HCT116 (cell line): ENCODE data around the gene CTSW. TPM values are rescaled to one million over a fixed set of nuclear protein-coding genes. Genes with fewer than 3 reads are reported as not detected.

ENCODE experiments used
- ATAC-seq: fragments of 200-7000 bp; cut with Tn5 transposase; 2 replicates; pipeline ENCODE4 v1.9.1; 2020; ENCODE audit warnings: mild to moderate bottlenecking, moderate library complexity
- BruUV-seq: library from RNA; stranded (reverse); fragments of 400-500 nt; replicated peaks from 2 replicates; lab custom pipeline; 2021; lab: Mats Ljungman, UMichigan
- CTCF ChIA-PET: fragments of 300-600 bp; sonication (Branson Sonifier 250); formaldehyde crosslinking; loops from one replicate; lab custom pipeline; 2021; ENCODE audit warnings: antibody characterized with exemption; lab: Charles Lee
- POLR2A ChIA-PET: fragments of 300-600, 350-600 bp; sonication (Branson Sonifier 250); formaldehyde crosslinking; loops from one replicate; lab custom pipeline; 2021; ENCODE audit warnings: antibody characterized with exemption; lab: Charles Lee
- RAD21 ChIA-PET, 2 experiments: fragments of 300-600 bp; sonication (Branson Sonifier 250); formaldehyde crosslinking; loops; one replicate each; lab custom pipeline; 2023; ENCODE audit warnings: low total read pairs in 2 of 2; ENCODE audit not compliant: uncharacterized antibody in 2 of 2, unreplicated experiment in 2 of 2, low non-redundant PET in 1 of 2; lab: Charles Lee
- DNase-seq: peaks from one replicate; pipeline ENCODE4 v3.0.0-alpha.2; 2010; ENCODE audit warnings: low read depth, low spot score
- H2AFZ ChIP-seq: fragments of 200-600 bp; shearing (Covaris generic), sonication (generic); 2 replicates; pipeline ENCODE4 v1.6.1; 2017; ENCODE audit warnings: low read depth, mixed run types, mixed read lengths, antibody characterized with exemption, low read length; ENCODE audit not compliant: poor library complexity, severe bottlenecking
- H3K27ac ChIP-seq: 2 replicates; pipeline ENCODE4 v1.5.1; 2012; ENCODE audit warnings: low read depth, low read length
- H3K27me3 ChIP-seq: fragments of 200-600 bp; sonication (generic); 2 replicates; pipeline ENCODE4 v1.6.1; 2016; ENCODE audit warnings: mixed run types, low read length, mixed read lengths; ENCODE audit not compliant: insufficient read depth
- H3K36me3 ChIP-seq, 2 experiments: fragments of 200-500 bp in 1 of 2; fragments of 200-600 bp in 1 of 2; sonication (Bioruptor generic) in 1 of 2; sonication (generic) in 1 of 2; 2 replicates each; pipeline versions ENCODE4 v1.5.1 to v1.6.1; 2014 to 2016; ENCODE audit warnings: low read length in 2 of 2, inconsistent platforms in 1 of 2, mixed read lengths in 1 of 2, mixed run types in 1 of 2; ENCODE audit not compliant: insufficient read depth in 2 of 2, control insufficient read depth in 1 of 2
- H3K4me1 ChIP-seq, 2 experiments: fragments of 200-600 bp in 1 of 2; sonication (generic) in 1 of 2; 2 replicates each; pipeline versions ENCODE4 v1.5.1 to v1.6.1; 2012 to 2017; ENCODE audit warnings: low read length in 2 of 2, inconsistent platforms in 1 of 2, mild to moderate bottlenecking in 1 of 2, mixed read lengths in 1 of 2, mixed run types in 1 of 2, moderate library complexity in 1 of 2; ENCODE audit not compliant: insufficient read depth in 2 of 2, control insufficient read depth in 1 of 2
- H3K4me2 ChIP-seq: fragments of 200-600 bp; sonication (generic); 2 replicates; pipeline ENCODE4 v1.6.1; 2017; ENCODE audit warnings: mixed run types, low read length, mixed read lengths
- H3K4me3 ChIP-seq, 2 experiments: fragments of 200-600 bp in 1 of 2; sonication (generic) in 1 of 2; replicated peaks in 1 of 2; 2 replicates each; pipeline ENCODE4 v1.5.1; 2011 to 2016; ENCODE audit warnings: low read length in 2 of 2, control low read depth in 1 of 2, low read depth in 1 of 2, mild to moderate bottlenecking in 1 of 2, mixed read lengths in 1 of 2, mixed run types in 1 of 2
- H3K79me2 ChIP-seq: fragments of 200-600 bp; sonication (generic); 2 replicates; pipeline ENCODE4 v1.6.1; 2017; ENCODE audit warnings: mild to moderate bottlenecking, mixed run types, low read length, moderate library complexity, mixed read lengths; ENCODE audit not compliant: insufficient read depth
- H3K9ac ChIP-seq: fragments of 200-600 bp; sonication (generic); 2 replicates; pipeline ENCODE4 v1.6.1; 2016; ENCODE audit warnings: low read length, mixed read lengths
- H3K9me2 ChIP-seq: fragments of 200-600 bp; sonication (generic), shearing (Covaris generic); 2 replicates; pipeline ENCODE4 v1.6.1; 2017; ENCODE audit warnings: mixed run types, mild to moderate bottlenecking, moderate library complexity; ENCODE audit not compliant: insufficient read depth
- H3K9me3 ChIP-seq, 2 experiments: fragments of 200-500 bp in 1 of 2; fragments of 200-600 bp in 1 of 2; sonication (Bioruptor generic) in 1 of 2; sonication (generic) in 1 of 2; 2 replicates each; pipeline ENCODE4 v1.6.1; 2014 to 2017; ENCODE audit warnings: low read length in 2 of 2, mixed read lengths in 2 of 2, inconsistent platforms in 1 of 2, low read depth in 1 of 2, mild to moderate bottlenecking in 1 of 2, mixed run types in 1 of 2, moderate library complexity in 1 of 2; ENCODE audit not compliant: control insufficient read depth in 1 of 2, insufficient read depth in 1 of 2
- H4K20me1 ChIP-seq: fragments of 200-600 bp; sonication (generic), shearing (Covaris generic); 2 replicates; pipeline ENCODE4 v1.6.1; 2017; ENCODE audit warnings: mixed run types, mild to moderate bottlenecking, moderate library complexity; ENCODE audit not compliant: insufficient read depth
- CBX3 ChIP-seq: IDR thresholded peaks from 2 replicates; pipeline ENCODE4 v1.6.1; 2012; ENCODE audit warnings: low read depth
- CEBPB ChIP-seq: IDR thresholded peaks from 2 replicates; pipeline ENCODE4 v1.6.1; 2012; ENCODE audit warnings: low read depth
- EGR1 ChIP-seq: IDR thresholded peaks from 2 replicates; pipeline ENCODE4 v1.6.1; 2012; ENCODE audit warnings: low read depth
- ELF1 ChIP-seq: IDR thresholded peaks from 2 replicates; pipeline ENCODE4 v1.6.1; 2012; ENCODE audit warnings: low read depth, borderline replicate concordance
- EZH2phosphoT487 ChIP-seq: fragments of 200-600 bp; IDR thresholded peaks from 2 replicates; pipeline ENCODE4 v1.6.1; 2018; ENCODE audit warnings: antibody characterized with exemption, borderline replicate concordance
- FOSL1 ChIP-seq: IDR thresholded peaks from 2 replicates; pipeline ENCODE4 v1.6.1; 2012; ENCODE audit warnings: low read depth
- MAX ChIP-seq: IDR thresholded peaks from 2 replicates; pipeline ENCODE4 v1.6.1; 2012
- POLR2A ChIP-seq: IDR thresholded peaks from 2 replicates; pipeline ENCODE4 v1.7.0; 2011; ENCODE audit warnings: borderline replicate concordance; ENCODE audit not compliant: insufficient read depth, insufficient read length; ENCODE audit errors: extremely low read depth
- RAD21 ChIP-seq: IDR thresholded peaks from 2 replicates; pipeline ENCODE4 v1.6.1; 2012; ENCODE audit warnings: low read depth, mild to moderate bottlenecking
- SP1 ChIP-seq: IDR thresholded peaks from 2 replicates; pipeline ENCODE4 v1.6.1; 2012; ENCODE audit warnings: low read depth
- SRF ChIP-seq: IDR thresholded peaks from 2 replicates; pipeline ENCODE4 v1.6.1; 2012; ENCODE audit warnings: low read depth
- TCF7L2 ChIP-seq: IDR thresholded peaks from 2 replicates; pipeline ENCODE4 v1.7.0; 2011; ENCODE audit warnings: borderline replicate concordance, inconsistent platforms; ENCODE audit not compliant: insufficient read depth, insufficient read length; ENCODE audit errors: extremely low read depth
- YY1 ChIP-seq: IDR thresholded peaks from 2 replicates; pipeline ENCODE4 v1.6.1; 2011; ENCODE audit warnings: low read length, low read depth, moderate library complexity, mild to moderate bottlenecking; ENCODE audit not compliant: insufficient replicate concordance; ENCODE audit errors: extremely low read depth
- ZNF274 ChIP-seq: fragments of 200-500 bp; sonication (Bioruptor generic); IDR thresholded peaks from 2 replicates; pipeline ENCODE4 v1.6.1; 2014; ENCODE audit warnings: mild to moderate bottlenecking, low read depth, low read length, inconsistent platforms
- intact Hi-C: fragments of 100-400 bp; cut with micrococcal nuclease; formaldehyde crosslinking; loops from 2 replicates; pipeline ENCODE4 v1.10.0; 2022
- total RNA-seq: library from RNA; stranded (reverse); gene quantifications from one replicate; pipeline ENCODE4 v1.2.1, GENCODE V29; 2021; ENCODE audit not compliant: unreplicated experiment
- TF ChIP-seq, protein P1 (sequence below), 3 experiments: fragments of 200-600 bp in 1 of 3; sonication (generic) in 1 of 3; IDR thresholded peaks in 2 of 3; conservative IDR thresholded peaks in 1 of 3; 2 replicates each; pipeline ENCODE4 v1.5.1; 2012 to 2017; ENCODE audit warnings: low read depth in 2 of 3, low read length in 2 of 3, antibody characterized with exemption in 1 of 3, borderline replicate concordance in 1 of 3, control low read depth in 1 of 3, mild to moderate bottlenecking in 1 of 3, mixed read lengths in 1 of 3, mixed run types in 1 of 3, moderate library complexity in 1 of 3; ENCODE audit not compliant: insufficient read depth in 1 of 3
- TF ChIP-seq, protein P2 (sequence below): IDR thresholded peaks from 2 replicates; pipeline ENCODE4 v1.6.1; 2012

CTSW gene
- total RNA-seq, 1 experiment from 2014 or later, result not detected

DNA sequence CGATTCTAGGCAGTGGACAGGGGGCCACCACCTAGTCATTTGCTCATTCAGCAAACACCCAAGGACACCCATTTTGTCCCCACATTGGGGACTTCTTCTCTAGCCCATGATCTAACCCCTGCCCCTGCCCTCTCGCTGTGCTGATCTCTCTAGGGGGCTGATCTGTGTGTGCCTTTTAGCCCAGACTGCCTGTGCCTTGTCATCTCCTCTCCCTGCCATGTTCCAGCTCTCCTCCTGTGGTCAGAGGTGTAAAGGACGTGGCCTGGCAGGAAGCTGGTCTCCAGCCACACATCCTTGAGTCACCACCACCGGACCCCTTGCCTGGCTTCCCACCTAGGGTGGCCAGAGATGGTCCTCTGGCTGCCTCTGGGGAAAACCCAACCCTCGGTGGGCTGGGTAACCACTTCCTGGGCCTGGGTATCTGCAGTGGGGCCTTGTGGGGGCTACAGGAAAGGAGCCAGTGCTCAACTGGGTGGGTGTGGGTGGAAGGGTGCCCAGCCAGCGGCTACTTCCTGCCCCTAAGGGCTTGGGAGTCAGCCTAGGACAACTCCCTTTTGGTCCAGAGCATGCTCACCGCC lies 1.3 kb downstream of the CTSW start:
- CTCF ChIA-PET, result no interaction called here
- RAD21 ChIA-PET, result no interaction called here
- DNase-seq (no peak), ATAC-seq (no peak)
- POLR2A ChIA-PET, result no interaction called here
- H2AFZ ChIP-seq, result no peak overlapping the region
- H3K79me2 ChIP-seq, result peaks cover 22% of the 10 kb centered on the region; the same call in 1 of the 2 replicates
- no TSS peak for BruUV-seq
- intact Hi-C loops, result no loop called here
- peaks cover 2 to 11% of the 10 kb centered on the region in 2 experiments; a peak in 3 of 4 replicates for H3K4me1 ChIP-seq
- TF ChIP-seq POLR2A, result no peak
- no peak for TF ChIP-seq SP1
- no peak for TF ChIP-seq ELF1
- no peak for TF ChIP-seq TCF7L2
- no peak for TF ChIP-seq RAD21
- no peak for TF ChIP-seq SRF
- H4K20me1 ChIP-seq, result no peaks in the 10 kb centered on the region
- H3K27me3 ChIP-seq, result no peaks in the 10 kb centered on the region
- no peak overlapping the region for H3K4me3 ChIP-seq
- H3K27ac ChIP-seq, result no peak overlapping the region
- H3K9me3 ChIP-seq, result no peaks in the 10 kb centered on the region
- H3K9me2 ChIP-seq, result no peaks in the 10 kb centered on the region
- no peak overlapping the region for H3K9ac ChIP-seq
- H3K36me3 ChIP-seq, result peaks cover 5 to 36% of the 10 kb centered on the region in 2 experiments
- no peak overlapping the region for H3K4me2 ChIP-seq

- H2AFZ ChIP-seq, result no peak overlapping the region
- H3K79me2 ChIP-seq, result peaks cover 32% of the 10 kb centered on the region
- H3K36me3 ChIP-seq, result peaks cover 14 to 50% of the 10 kb centered on the region in 2 experiments
- H4K20me1 ChIP-seq, result no peaks in the 10 kb centered on the region
- intact Hi-C loops, result no loop called here
- no TSS peak for BruUV-seq
- H3K4me2 ChIP-seq, result no peak overlapping the region
- DNase-seq, result no peak
- no peak overlapping the region for H3K27ac ChIP-seq
- no peaks in the 10 kb centered on the region for H3K9me3 ChIP-seq
- H3K9ac ChIP-seq, result no peak overlapping the region
- TF ChIP-seq, protein P1, sequence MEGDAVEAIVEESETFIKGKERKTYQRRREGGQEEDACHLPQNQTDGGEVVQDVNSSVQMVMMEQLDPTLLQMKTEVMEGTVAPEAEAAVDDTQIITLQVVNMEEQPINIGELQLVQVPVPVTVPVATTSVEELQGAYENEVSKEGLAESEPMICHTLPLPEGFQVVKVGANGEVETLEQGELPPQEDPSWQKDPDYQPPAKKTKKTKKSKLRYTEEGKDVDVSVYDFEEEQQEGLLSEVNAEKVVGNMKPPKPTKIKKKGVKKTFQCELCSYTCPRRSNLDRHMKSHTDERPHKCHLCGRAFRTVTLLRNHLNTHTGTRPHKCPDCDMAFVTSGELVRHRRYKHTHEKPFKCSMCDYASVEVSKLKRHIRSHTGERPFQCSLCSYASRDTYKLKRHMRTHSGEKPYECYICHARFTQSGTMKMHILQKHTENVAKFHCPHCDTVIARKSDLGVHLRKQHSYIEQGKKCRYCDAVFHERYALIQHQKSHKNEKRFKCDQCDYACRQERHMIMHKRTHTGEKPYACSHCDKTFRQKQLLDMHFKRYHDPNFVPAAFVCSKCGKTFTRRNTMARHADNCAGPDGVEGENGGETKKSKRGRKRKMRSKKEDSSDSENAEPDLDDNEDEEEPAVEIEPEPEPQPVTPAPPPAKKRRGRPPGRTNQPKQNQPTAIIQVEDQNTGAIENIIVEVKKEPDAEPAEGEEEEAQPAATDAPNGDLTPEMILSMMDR (IDR thresholded peaks at IDR 0.05 in 2 of 3, conservative IDR thresholded peaks at IDR 0.05 in 1 of 3; ENCODE audit: borderline replicate concordance in 1 of 3, insufficient read depth in 1 of 3, low read depth in 2 of 3, low read length in 2 of 3), result no peak
- TF ChIP-seq SRF (no peak), POLR2A (no peak), MAX (no peak), YY1 (no peak), CEBPB (no peak), EZH2phosphoT487 (no peak), ZNF274 (no peak), EGR1 (no peak), CBX3 (no peak), FOSL1 (no peak)
- TF ChIP-seq, protein P2, sequence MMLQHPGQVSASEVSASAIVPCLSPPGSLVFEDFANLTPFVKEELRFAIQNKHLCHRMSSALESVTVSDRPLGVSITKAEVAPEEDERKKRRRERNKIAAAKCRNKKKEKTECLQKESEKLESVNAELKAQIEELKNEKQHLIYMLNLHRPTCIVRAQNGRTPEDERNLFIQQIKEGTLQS, result no peak
- TF ChIP-seq, all 23 proteins: peak for 0
- Histone ChIP-seq H3K27me3 (no peaks in the 10 kb centered on the region), H3K9me2 (no peaks in the 10 kb centered on the region), H3K4me3 (no peak overlapping the region), H3K4me1 (peaks cover 7 to 21% of the 10 kb centered on the region in 2 experiments)
- RAD21 ChIA-PET, result no interaction called here
- POLR2A ChIA-PET, result interaction anchor here (1.0 to 1.4 kb wide), 3 partner anchors 8 to 23 kb away, joined by 3 to 6 read pairs (median 3); partner anchors contain the start of genes CCDC85B and MUS81
- CTCF ChIA-PET, result no interaction called here
- no peak for ATAC-seq
These were observed 2.8 kb downstream of the CTSW start for GRCh38 chr11:65882120-65883057.
